GM12873 (cell line): ENCODE results near the gene CAMK2N1.

ENCODE experiments used
- TF ChIP-seq, protein P1 (sequence below): IDR thresholded peaks from 2 replicates; pipeline ENCODE4 v1.5.1; 2012; ENCODE audit warnings: low read depth, mild to moderate bottlenecking, moderate library complexity, low read length, control low read depth; ENCODE audit not compliant: insufficient read depth; ENCODE audit errors: missing control alignments

CAMK2N1 gene

DNA sequence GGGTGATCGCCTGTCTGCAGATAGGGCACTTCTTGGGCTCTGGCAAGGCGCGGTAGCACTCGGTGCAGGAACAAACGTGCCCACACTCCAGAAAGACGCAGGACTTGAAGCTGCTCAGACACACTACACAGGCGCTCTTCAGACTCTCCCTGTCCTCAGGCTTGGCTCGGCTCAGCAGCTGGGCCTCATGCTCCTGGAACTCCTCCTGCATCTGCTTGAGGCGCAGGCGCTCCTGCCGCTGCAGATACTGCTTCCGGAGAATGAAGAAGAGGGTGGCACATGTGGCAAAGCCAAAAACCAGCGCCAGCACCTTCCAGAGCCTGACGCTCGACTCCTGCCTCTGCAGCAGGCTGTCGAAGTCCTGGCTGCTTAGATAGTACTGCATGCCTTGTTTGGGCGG, 14.7 kb upstream of the CAMK2N1 start:
- TF ChIP-seq, protein P1, sequence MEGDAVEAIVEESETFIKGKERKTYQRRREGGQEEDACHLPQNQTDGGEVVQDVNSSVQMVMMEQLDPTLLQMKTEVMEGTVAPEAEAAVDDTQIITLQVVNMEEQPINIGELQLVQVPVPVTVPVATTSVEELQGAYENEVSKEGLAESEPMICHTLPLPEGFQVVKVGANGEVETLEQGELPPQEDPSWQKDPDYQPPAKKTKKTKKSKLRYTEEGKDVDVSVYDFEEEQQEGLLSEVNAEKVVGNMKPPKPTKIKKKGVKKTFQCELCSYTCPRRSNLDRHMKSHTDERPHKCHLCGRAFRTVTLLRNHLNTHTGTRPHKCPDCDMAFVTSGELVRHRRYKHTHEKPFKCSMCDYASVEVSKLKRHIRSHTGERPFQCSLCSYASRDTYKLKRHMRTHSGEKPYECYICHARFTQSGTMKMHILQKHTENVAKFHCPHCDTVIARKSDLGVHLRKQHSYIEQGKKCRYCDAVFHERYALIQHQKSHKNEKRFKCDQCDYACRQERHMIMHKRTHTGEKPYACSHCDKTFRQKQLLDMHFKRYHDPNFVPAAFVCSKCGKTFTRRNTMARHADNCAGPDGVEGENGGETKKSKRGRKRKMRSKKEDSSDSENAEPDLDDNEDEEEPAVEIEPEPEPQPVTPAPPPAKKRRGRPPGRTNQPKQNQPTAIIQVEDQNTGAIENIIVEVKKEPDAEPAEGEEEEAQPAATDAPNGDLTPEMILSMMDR = no peak

DNA sequence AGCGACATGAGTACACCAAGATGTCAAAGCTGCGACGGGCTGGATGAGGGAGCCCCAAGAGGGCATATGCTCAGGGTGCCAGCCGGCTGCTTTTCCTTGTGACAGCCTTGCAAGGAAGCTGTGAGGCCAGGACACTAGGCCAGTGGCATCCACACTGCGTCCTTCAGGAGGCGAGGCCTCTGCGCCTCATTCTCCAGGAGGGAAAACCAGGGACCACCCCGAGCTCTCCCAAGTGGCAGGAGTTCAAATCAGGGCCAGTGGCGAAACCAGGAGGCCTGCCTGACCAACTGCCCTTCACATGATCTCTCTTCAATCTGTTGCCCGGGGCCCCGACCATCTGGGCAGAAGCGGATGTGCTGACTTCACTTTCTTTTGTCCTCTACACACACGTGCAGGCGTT, 13.7 kb upstream of the CAMK2N1 start:
- TF ChIP-seq, protein P1 = no peak

DNA sequence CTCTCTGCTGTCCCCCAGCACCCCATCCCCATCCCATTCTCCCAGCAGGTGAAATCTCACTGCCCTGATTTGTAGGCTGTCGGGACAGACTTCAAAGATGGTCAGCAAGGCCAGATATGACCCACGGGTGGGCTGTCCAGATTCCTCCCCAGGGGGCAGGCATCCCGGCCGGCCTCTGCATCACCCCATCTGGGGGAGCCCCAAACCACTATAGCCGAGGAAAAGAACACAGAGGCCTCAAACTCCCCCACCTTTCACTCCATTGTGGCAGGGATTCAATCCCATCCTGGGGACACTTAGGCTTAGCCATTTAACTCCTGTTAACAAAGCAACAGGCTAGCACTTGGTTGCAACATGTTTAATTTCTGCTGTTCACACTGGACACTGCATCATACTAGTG, 13.1 kb upstream of the CAMK2N1 start:
- TF ChIP-seq, protein P1 = no peak

DNA sequence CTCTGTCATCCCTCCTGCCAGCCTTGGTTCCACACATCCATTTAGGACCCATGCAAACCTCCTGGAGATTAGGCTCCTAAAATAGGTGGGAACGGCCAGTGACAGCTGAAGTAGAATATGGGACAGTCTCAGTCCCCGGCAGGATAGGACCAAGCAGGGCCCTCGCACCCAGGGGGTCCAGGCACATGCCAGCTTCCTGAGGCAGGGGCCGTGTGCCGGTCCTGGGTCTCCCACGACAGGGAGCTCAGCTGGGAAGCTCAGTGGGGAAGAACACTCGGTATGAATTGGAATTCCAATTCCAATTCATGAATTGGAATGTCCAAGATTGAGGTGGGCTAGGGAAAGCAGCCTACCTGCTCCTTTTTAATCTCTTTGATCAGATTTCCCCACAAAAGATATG, 12.1 kb upstream of the CAMK2N1 start:
- TF ChIP-seq, protein P1 = no peak

DNA sequence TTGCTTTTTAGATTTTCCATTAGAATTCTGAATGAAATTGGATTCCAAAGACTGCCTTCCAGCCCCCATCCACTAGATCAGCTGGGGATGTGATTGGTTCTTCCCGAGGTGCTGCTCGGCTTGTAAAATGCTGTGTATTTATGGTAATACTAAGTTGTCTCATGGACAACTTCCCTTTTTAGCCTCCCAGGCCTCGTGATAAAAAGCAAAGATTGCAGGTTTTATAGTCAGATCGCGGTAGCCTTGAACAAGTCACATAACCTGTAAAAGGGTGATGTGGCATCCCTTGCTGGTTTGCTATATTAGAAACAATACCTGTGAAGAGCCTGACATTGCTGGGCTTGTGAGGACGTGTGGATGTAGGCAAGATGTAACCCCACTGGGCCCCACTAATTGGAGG, 11.5 kb upstream of the CAMK2N1 start:
- TF ChIP-seq, protein P1 = no peak

DNA sequence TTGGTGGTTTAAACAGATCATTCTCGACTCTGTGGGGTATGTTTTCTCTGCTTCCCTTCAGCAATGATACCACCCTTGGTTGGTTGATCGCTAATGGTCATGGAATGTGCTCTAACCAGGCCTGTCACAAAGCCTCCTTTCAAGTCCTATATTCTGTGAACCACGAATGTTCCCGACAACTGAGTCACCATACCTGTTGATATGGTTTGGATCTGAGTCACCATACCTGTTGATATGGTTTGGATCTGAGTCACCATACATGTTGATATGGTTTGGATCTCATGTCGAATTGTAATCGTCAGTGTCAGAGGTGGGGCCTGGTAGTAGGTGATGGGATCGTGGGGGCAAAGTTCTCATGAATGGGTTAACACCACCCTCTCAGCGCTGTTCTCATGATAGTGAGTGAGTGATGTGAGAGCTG, 10.2 kb upstream of the CAMK2N1 start:
- TF ChIP-seq, protein P1 = no peak

DNA sequence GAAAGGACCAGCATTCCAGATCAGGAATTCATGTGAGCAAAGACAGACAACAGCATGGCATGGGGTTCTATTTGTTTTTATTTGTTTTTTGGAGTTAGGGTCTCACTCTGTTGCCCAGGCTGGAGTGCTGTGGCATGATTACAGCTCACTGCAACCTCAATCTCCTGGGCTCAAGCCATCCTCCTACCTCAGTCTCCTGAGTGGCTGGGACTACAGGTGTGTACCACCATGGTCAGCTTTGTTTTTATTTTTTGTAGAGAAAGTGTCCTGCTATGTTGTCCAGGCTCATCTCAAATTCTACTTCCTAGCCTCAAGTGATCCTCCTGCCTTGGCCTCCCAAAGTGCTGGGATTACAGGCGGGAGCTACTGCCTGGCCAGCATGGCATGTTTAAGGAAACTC, 9.7 kb upstream of the CAMK2N1 start:
- TF ChIP-seq, protein P1 = no peak

DNA sequence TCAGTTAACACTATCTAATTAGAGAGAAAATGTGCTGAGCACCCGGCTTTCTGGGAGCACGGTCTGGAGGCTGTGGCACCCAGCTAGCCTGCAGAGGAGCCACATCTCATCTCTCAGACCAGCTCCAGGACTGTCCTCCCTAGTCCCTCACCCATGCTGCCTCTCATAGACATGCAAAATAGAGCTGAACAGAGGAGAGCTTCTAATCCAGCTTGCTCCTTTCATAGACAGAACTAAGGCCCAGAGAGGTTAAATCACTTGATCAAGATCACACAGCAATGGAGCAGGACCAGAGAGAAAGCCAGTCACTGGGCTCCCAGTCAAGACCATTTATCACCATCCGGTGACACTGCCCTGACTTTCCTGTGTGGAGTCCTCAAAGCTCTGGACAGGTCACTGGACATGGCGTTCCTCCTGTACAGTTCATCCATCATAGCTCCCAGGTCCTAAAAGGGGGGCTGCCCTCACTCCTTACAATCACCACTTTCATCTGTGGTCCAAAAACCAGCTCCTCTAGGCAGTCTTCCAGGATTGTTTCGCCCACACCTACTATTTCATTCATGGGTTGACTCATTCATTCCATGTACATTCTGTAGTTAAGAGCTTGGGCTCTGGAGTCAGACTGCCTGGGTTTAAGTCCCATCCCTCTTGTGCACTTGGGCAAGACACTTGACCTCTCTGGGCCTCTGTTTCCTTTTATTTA, 8.8 kb upstream of the CAMK2N1 start:
- TF ChIP-seq, protein P1 = no peak
